Adrenal gland (tissue), 5 donors: ENCODE measurements around the gene LY6G6F.

Experiments used
- CTCF ChIP-seq, 6 experiments: fragments of 450-650 bp in 4 of 6; fragments of 200-600 bp in 2 of 6; sonication (generic) in 1 of 6; IDR thresholded peaks; 1 replicate in 5 of 6; 2 replicates in 1 of 6; pipeline versions ENCODE4 v1.5.1 to v1.8.0; 2016 to 2021; ENCODE audit warnings: antibody characterized with exemption in 6 of 6, mild to moderate bottlenecking in 2 of 6, moderate library complexity in 1 of 6
- POLR2A ChIP-seq, 2 donors: fragments of 450-650 bp; IDR thresholded peaks; one replicate each; pipeline ENCODE4 v1.6.1; 2017; ENCODE audit warnings: antibody characterized with exemption in 2 of 2, mild to moderate bottlenecking in 2 of 2, moderate library complexity in 1 of 2
- donor health status: DM: no; HTN: no; CAD: no.

GRCh38 chr6:31721351-31722020 lies 14.8 kb downstream of the LY6G6F start, which contains the start of gene LY6G6C:
- no peak for TF ChIP-seq CTCF (IDR thresholded peaks at IDR 0.05)
- TF ChIP-seq POLR2A (IDR thresholded peaks at IDR 0.05), result no peak
